Ovary (tissue), 3 donors: ENCODE measurements around the gene HCN1.

Source experiments
- POLR2A ChIP-seq: fragments of 450-650 bp; IDR thresholded peaks from one replicate; pipeline ENCODE4 v1.6.1; 2017; ENCODE audit warnings: antibody characterized with exemption, mild to moderate bottlenecking, moderate library complexity
- TF ChIP-seq, protein P1 (sequence below), 3 donors: fragments of 450-650 bp in 2 of 3; fragments of 200-600 bp in 1 of 3; IDR thresholded peaks; one replicate each; pipeline versions ENCODE4 v1.5.1 to v1.8.0; 2016 to 2022; ENCODE audit warnings: antibody characterized with exemption in 3 of 3, mild to moderate bottlenecking in 1 of 3
- donor health status: DM: no; HTN: no; CAD: no.

DNA sequence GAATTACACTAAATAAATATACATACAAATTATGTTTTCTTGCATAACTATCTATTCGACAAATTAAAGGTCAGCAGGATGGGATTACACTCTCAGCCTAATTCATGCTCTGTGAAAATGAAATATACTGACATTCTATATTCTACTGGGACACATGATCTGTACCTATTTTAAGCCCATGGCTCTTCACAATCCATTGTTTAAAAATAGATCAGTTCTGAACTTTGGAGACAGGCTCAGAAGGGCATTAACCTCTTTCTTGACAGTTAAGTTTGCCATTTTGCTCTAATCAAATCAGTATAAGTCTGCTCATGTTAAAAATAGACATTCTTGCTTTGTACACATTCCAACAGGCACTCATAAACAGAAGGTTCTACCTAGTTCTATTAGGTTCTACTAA lies 361.2 kb downstream of the HCN1 start:
- TF ChIP-seq, protein P1, sequence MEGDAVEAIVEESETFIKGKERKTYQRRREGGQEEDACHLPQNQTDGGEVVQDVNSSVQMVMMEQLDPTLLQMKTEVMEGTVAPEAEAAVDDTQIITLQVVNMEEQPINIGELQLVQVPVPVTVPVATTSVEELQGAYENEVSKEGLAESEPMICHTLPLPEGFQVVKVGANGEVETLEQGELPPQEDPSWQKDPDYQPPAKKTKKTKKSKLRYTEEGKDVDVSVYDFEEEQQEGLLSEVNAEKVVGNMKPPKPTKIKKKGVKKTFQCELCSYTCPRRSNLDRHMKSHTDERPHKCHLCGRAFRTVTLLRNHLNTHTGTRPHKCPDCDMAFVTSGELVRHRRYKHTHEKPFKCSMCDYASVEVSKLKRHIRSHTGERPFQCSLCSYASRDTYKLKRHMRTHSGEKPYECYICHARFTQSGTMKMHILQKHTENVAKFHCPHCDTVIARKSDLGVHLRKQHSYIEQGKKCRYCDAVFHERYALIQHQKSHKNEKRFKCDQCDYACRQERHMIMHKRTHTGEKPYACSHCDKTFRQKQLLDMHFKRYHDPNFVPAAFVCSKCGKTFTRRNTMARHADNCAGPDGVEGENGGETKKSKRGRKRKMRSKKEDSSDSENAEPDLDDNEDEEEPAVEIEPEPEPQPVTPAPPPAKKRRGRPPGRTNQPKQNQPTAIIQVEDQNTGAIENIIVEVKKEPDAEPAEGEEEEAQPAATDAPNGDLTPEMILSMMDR (IDR thresholded peaks at IDR 0.05): no peak
- no peak for TF ChIP-seq POLR2A
